NCI-H510A treated with DMSO at 0.1 percent for 48 hours (cell line): Measurements from ENCODE around the gene STAT3.
"Not testable (repeated sequence)": the region's sequence is repeated elsewhere in the genome, so short reads cannot be mapped to it uniquely, and the experiment has no call there.

Experiments
- DNase-seq: peaks from one replicate; lab custom pipeline; 2025; lab: John Stamatoyannopoulos, UW

The STAT3 gene

DNA sequence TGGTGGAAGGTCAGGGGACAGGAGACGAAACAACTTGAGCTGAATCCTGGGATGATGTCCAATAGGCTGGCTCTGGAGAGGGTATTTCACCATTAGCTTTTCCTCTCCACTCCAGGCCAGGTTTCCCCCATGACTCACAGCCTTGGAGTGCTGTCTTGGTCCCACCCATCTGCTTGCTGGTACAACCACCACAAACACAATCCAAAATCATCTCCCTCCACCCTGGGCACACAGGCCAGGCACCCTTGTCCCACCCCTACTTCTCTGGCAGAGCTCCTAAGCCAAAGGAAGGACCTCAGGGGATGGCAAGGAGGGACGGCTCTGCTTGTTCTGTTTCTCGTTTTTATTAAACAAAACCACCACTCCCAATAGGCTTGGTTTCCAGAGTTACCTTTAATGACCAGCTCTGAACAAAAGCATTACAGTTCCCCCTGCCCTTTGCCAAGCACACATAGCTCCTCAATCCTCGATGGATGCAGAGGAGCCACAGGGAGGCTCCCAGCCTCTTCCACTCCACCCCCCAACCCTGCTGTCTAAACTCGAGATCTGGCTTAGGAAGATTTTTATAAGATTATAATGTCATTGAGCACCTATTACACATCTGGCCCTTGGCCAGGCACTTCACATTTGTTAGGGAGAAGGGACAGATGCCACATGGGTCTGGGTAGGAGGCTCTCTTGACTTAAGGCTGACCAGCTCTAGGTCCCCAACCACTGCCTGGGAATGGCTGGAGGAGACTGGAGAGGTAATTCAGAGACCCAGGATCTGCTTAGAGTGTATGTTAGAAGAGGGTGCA lies 21.5 kb upstream of the STAT3 start:
- DNase-seq, result no peak

DNA sequence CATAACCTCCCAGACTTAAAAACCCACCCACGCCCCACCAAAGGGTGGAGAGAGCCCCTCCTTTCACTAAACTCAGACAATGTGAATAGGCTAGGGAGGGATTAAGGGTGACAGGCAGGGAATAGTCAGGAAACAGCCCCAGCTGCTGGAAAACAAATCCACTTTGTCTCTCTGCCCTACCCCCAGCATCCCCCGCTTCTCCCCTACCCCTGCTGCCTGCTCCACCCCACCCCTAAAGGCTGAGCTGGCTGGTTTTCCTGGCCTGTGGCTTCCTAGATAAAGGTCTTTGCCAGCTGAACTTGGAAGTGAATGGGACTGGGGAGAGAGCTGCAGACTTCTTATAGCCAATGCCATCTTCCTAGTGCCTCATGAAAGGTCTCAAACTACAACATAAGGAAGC lies 19.8 kb upstream of the STAT3 start:
- DNase-seq, result no peak

- peak; percentile 83 for DNase-seq
These were observed 19.1 kb upstream of the STAT3 start for GRCh38 chr17:42407289-42407836.

GRCh38 chr17:42406615-42407288 lies 18.5 kb upstream of the STAT3 start:
- DNase-seq, result no peak

DNA sequence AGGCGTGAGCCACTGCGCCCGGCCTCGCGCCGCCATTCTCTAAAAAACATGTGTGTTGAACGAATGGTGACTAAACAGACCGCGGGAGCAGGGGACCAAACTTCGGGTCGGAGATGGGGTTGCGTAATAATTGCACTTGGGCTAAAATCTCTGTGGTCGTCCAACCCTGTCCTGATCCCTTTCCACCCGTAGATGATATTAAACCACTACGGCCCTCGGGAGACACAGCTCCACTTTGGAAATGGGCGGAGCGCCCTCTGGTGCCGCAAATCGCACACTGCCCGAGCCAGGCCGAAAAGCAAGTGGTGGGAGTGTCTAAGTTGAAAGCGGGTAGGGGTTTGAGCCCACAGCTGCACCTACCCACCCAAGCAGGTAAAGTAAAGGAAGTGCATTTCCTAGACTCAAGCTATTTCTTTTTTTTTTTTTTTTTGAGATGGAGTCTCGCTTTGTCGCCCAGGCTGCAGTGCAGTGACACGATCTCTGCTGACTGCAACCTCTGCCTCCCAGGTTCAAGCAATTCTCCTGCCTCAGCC lies 17.8 kb upstream of the STAT3 start:
- peak; percentile 72 for DNase-seq

DNA sequence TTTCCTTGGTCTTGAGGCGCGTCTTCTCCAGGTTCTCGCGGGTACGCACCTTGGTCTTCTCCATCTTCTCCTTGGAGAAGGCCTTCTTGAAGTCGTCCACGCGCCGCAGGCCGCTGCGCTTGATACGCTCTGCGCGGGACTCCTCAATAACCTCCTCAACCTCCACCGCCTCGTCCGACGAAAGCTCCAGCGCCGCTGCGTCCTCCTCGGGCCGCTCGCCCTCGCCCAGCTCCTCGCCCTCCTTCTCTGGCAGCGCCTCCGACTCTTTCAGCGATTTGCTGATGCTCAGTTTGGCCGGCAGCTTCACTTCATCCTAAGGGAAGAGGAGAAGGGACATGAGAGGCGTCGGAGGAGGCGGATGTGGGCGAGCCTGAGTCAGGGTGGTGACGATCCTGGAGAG lies 16.8 kb upstream of the STAT3 start:
- no peak for DNase-seq

DNA sequence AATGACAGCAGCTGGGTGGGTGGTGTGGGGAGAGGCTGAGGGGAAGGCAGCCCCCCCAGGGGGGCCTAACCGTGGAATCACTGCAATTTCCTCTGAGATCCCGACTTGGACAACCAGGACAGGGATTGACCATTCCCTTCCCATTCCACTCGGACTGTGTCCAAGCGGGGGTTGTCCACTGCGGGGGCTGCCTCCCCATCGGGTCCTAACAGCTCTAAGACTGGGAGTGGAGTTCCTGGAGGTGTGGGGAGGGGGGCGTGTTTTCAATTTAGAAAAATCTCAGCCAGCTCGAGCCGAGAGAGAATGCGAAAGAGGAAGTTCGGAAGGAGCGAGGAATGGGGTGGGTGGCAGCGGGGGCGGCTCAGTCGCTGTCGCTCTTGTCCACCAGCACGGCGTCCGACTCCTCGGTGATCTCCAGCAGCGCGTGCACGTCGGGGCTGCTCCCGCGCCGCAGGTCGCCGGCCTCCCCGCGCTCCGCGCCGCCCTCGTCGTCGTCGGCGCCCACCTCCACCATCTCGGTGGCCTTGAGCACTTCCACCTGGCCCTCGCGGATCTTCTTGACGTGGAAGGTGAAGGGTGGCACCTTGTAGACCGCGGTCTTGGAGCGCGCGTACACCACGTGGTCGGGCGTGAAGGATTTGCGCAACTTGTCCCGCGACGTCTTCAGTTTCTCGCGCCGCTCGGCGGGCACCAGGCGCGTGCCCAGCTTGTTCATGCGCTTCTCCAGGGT lies 16.2 kb upstream of the STAT3 start:
- no peak for DNase-seq

DNA sequence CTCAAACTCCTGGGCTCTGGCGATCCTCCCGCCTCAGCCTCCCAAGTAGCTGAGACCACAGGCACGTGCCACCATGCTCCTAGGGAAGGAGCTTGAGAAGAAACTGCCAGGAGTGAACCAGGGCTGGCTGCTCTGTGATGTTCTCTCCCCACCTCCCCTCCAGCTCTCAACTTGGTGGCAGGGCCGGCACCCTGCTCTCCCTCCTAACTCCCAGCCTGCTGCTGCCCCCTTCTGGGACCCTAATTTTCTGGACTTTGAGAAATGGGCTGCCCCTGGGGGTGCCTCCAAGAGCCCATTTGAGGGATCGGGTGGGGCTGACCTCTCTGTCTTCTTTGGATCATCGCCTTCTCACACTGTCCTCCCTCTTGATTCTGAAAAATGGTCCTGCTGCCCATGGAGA lies 14.9 kb upstream of the STAT3 start:
- DNase-seq, result no peak

GRCh38 chr17:42402117-42402516 lies 13.9 kb upstream of the STAT3 start:
- DNase-seq, result no peak

DNA sequence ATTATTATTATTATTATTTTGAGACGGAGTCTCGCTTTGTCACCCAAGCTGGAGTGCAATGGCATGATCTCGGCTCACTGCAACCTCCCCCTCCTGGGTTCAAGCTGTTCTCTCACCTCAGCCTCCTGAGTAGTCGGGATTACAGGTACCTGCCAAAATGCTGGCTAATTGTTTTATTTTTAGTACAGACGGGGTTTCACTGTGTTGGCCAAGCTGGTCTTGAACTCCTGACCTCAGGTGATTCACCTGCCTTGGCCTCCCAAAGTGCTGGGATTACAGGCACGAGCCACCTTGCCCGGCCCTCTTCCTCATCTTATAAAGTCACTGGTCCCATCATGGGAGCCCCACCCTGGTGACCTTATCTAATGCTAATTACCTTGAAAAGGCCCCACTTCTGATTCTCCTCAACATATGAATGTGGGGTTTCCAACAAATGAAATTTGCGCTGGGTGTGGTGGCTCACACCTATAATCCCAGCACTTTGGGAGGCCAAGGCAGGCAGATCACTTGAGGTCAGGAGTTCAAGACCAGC lies 12.7 kb upstream of the STAT3 start:
- DNase-seq, result not testable (repeated sequence)

DNA sequence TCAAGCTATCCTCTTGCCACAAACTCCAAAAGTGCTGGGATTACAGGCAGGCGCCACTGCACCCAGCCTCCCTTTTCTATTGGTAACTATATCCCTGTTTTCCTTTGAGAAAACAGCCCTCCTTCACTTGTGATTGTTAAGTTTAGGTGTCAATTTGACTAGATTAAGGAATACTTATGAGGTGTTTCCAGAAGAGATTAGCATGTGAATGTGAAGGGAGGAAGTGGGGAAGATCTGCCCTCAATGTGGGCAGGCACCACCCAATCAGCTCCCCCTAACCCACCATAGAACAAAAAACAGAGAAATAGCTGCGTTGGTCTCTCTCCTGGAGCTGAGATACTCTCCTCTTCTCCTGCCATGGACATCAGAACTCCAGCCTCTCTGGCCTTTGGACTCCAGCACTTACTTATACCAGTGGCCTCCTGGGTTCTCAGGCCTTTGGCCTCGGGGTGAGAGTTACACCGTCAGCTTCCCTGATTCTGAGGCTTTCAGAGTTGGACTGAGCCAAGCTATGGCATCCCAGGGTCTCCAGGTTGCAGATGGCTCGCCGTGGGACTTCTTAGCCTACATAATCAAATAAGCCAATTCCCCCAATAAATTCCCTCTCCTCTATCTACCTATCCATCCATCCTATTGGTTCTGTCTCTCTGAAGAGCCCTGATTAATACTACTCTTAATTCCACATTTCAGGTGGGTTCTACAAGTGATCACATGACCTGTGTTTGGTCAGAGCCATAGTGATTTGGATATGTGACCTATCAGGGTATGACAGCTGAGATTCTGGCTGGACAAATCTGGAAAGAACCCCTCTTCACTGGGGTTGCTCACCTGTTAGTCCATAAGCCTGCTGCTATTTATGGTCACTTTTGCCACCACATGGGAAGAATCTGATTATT lies 12.0 kb upstream of the STAT3 start:
- DNase-seq, result no peak

DNA sequence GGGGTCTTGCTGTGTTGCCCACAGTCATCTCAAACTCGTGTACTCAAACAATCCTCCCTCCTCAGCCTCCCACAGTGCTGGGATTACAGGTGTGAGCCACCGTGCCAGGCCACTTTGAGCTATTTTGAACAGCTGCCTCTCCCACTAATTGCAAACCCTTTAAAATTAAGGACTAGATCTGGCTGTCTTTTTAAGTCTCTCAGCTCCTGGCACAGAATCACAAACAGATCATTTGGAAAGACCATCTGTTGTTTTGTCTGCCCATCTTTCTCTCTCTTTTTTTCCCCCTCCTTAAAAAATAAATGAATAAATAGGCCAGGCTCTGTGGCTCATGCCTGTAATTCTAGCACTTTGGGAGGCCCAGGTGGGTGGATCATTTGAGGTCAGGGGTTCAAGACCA lies 10.9 kb upstream of the STAT3 start:
- no peak for DNase-seq

- DNase-seq, result not testable (repeated sequence)
These were observed 7.4 kb upstream of the STAT3 start for GRCh38 chr17:42395601-42396000.

DNA sequence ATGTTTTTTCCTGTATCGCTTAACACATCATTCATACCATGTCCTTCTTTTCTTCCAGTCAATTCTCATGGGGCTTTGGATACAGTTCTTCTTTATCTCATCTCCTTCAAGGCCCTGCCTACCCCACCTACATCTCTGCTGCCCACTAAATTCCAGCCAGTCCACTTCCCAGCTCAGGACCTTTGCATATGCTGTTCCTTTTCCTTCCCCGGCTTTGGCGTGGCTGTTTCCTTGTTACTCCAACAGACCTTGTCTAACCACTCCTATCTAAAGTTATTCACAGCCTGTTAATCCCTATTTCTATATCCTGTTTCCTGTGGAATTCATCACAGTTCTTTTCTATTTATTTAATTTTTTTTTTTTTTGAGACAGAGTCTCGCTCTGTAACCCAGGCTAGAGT lies 6.6 kb upstream of the STAT3 start:
- DNase-seq, result no peak

DNA sequence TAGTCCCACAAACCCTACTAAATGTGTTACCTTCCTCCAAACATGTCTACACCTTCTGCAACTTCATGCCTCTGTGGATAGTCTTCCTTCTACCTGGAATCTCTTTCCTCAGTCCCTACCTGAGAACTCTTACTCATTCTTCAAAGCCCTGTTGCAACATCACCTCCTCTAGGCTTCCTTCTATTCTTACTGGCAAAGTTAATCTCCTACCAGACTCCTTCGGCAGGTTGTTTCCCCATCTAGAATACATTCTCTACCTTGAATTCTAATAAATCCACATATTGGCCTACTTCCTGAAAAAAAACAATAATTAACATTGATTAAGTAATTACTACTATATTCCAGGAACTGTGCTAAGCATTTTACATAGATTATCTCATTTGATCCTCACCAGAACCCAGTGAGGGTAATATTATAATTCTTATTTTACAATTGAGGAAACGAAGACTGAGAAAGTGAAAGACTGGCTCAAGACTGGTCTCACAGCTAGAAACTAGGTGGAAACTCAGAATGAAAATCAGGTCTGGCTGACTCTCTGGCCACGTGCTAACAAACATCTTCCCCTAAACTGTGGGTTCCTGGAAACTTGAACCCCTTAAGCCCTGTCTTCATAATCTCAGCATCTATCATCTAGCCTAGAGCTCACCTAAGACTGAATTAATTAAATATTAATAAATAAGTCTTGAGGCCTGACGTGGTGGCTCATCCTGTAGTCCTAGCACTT lies 4.6 kb upstream of the STAT3 start:
- no peak for DNase-seq

GRCh38 chr17:42391439-42391838 lies 3.2 kb upstream of the STAT3 start:
- DNase-seq, result not testable (repeated sequence)

DNA sequence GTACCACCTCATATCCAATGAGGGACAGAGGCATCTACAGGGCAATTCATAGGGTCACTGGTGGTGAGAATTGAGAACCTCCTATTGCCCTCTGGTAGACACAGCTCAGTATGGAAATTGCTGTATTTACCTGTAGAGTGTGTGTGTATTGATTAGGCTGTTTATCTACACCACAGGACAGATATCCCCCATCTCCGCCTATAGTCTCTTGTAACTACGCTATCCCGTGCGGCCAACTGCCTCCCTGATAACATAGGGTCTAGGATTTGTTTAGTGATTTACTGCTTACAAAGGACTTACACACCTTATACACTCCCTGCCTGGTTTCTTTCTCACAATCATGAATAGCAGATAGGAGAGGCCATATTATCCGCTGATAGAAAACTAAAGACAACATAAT lies 1.7 kb upstream of the STAT3 start:
- no peak for DNase-seq

- DNase-seq, result peak; percentile 66
These were observed 834 bp upstream of the STAT3 start for GRCh38 chr17:42389135-42389417.

- DNase-seq, result peak; percentile 41
These were observed 421 bp downstream of the STAT3 start for GRCh38 chr17:42387661-42388380.
